Liver (tissue), 9 donors: ENCODE results near the gene STK32C. TPM values are rescaled to one million over a fixed set of nuclear protein-coding genes. Genes with fewer than 3 reads are reported as not detected.

Experiments used
- DNase-seq: peaks from one replicate; pipeline ENCODE4 v3.0.0-alpha.2; 2017; ENCODE audit warnings: low spot score
- H3K27ac ChIP-seq, 2 donors: one replicate each; pipeline ENCODE4 v1.7.0; 2013; ENCODE audit warnings: inconsistent platforms in 2 of 2, low read length in 2 of 2, control low read depth in 1 of 2, low read depth in 1 of 2, mild to moderate bottlenecking in 1 of 2
- H3K27me3 ChIP-seq, 4 donors: one replicate each; pipeline versions ENCODE4 v1.6.1 to v1.7.0; 2013; ENCODE audit warnings: low read length in 3 of 4, inconsistent platforms in 1 of 4, mild to moderate bottlenecking in 1 of 4, moderate library complexity in 1 of 4; ENCODE audit not compliant: control insufficient read depth in 4 of 4, insufficient read depth in 4 of 4
- H3K36me3 ChIP-seq, 4 donors: one replicate each; pipeline versions ENCODE4 v1.6.1 to v1.7.0; 2013; ENCODE audit warnings: low read length in 3 of 4, mild to moderate bottlenecking in 3 of 4, low read depth in 1 of 4, moderate library complexity in 1 of 4; ENCODE audit not compliant: control insufficient read depth in 4 of 4, insufficient read depth in 3 of 4
- H3K4me1 ChIP-seq, 4 donors: one replicate each; pipeline versions ENCODE4 v1.6.1 to v1.7.0; 2013; ENCODE audit warnings: low read length in 3 of 4, mild to moderate bottlenecking in 3 of 4, moderate library complexity in 1 of 4; ENCODE audit not compliant: control insufficient read depth in 4 of 4, insufficient read depth in 4 of 4
- H3K4me3 ChIP-seq, 3 donors: one replicate each; pipeline versions ENCODE4 v1.6.1 to v1.7.0; 2013; ENCODE audit warnings: low read length in 3 of 3, control low read depth in 1 of 3, low read depth in 1 of 3, mild to moderate bottlenecking in 1 of 3
- H3K9ac ChIP-seq, 2 donors: one replicate each; pipeline ENCODE4 v1.7.0; 2013; ENCODE audit warnings: low read length in 2 of 2, mild to moderate bottlenecking in 2 of 2, moderate library complexity in 2 of 2, control low read depth in 1 of 2, low read depth in 1 of 2
- H3K9me3 ChIP-seq, 4 donors: one replicate each; pipeline versions ENCODE4 v1.6.1 to v1.7.0; 2013; ENCODE audit warnings: low read length in 3 of 4; ENCODE audit not compliant: control insufficient read depth in 4 of 4
- ATF3 ChIP-seq: IDR thresholded peaks from 2 replicates; pipeline ENCODE4 v1.6.1; 2016; ENCODE audit warnings: antibody characterized with exemption
- CTCF ChIP-seq: fragments of 150-350 bp; IDR thresholded peaks from 2 replicates; pipeline ENCODE4 v1.5.1; 2017; ENCODE audit warnings: improper control_type of control experiment, low read depth, low read length; ENCODE audit not compliant: missing input control
- EGR1 ChIP-seq, 2 donors: IDR thresholded peaks; 2 replicates each; pipeline ENCODE4 v1.6.1; 2016 to 2018; ENCODE audit warnings: antibody characterized with exemption in 2 of 2, low read depth in 2 of 2
- FOXA1 ChIP-seq: IDR thresholded peaks from 2 replicates; pipeline ENCODE4 v1.6.1; 2016; ENCODE audit warnings: antibody characterized with exemption
- FOXA2 ChIP-seq: IDR thresholded peaks from 2 replicates; pipeline ENCODE4 v1.6.1; 2016; ENCODE audit warnings: antibody characterized with exemption
- HNF4G ChIP-seq: IDR thresholded peaks from 2 replicates; pipeline ENCODE4 v1.6.1; 2016; ENCODE audit warnings: antibody characterized with exemption
- JUND ChIP-seq, 2 donors: IDR thresholded peaks; 2 replicates each; pipeline ENCODE4 v1.6.1; 2016; ENCODE audit warnings: antibody characterized with exemption in 2 of 2
- MAX ChIP-seq: IDR thresholded peaks from 2 replicates; pipeline ENCODE4 v1.6.1; 2016; ENCODE audit warnings: antibody characterized with exemption
- NR2F2 ChIP-seq: IDR thresholded peaks from 2 replicates; pipeline ENCODE4 v1.6.1; 2016; ENCODE audit warnings: antibody characterized with exemption
- REST ChIP-seq: IDR thresholded peaks from 2 replicates; pipeline ENCODE4 v1.6.1; 2016; ENCODE audit warnings: antibody characterized with exemption, mild to moderate bottlenecking
- RXRA ChIP-seq, 2 donors: IDR thresholded peaks; 2 replicates each; pipeline ENCODE4 v1.6.1; 2017 to 2018; ENCODE audit warnings: antibody characterized with exemption in 2 of 2, mild to moderate bottlenecking in 1 of 2
- TAF1 ChIP-seq: conservative IDR thresholded peaks from 2 replicates; pipeline ENCODE4 v1.6.1; 2016; ENCODE audit warnings: antibody characterized with exemption, mild to moderate bottlenecking
- YY1 ChIP-seq: IDR thresholded peaks from 2 replicates; pipeline ENCODE4 v1.6.1; 2016; ENCODE audit warnings: antibody characterized with exemption, mild to moderate bottlenecking
- ZBTB33 ChIP-seq: IDR thresholded peaks from 2 replicates; pipeline ENCODE4 v1.6.1; 2016; ENCODE audit warnings: antibody characterized with exemption
- WGBS: extraction: QIAGEN DNeasy Blood & Tissue Kit; methylation state at CpG from one replicate; pipeline ENCODE4 v1.1.7; 2013; 5-methylcytosine and 5-hydroxymethylcytosine counted together
- polyA plus RNA-seq, 2 donors: library from polyadenylated mRNA; stranded (reverse) in 1 of 2; unstranded in 1 of 2; fragments of 200-250 nt in 1 of 2; fragments of >200 nt in 1 of 2; fragmentation: Nextera tagmentation in 1 of 2; extraction: Ambion mirVana in 1 of 2; gene quantifications; one replicate each; pipeline versions ENCODE4 v1.2.1 to v1.2.3, GENCODE V29; 2013 to 2015
- total RNA-seq, 2 donors: library from RNA; depleted of rRNA; stranded (reverse); fragments of >200 nt; gene quantifications; one replicate each; pipeline ENCODE4 v1.2.3, GENCODE V29; 2014
- donor health status: healthy.
- donor health status: healthy.
- donor health status: healthy.
- donor health status: healthy.
- donor health status: healthy.

The STK32C gene
- total and polyA plus RNA-seq, 4 donors: 1.8 to 4.6 (median 2.2) TPM

- TF ChIP-seq MAX: no peak
- TF ChIP-seq ZBTB33: no peak
- no peak for TF ChIP-seq YY1
- TF ChIP-seq TAF1: no peak
- TF ChIP-seq HNF4G: no peak
- no peak for TF ChIP-seq RXRA (IDR thresholded peaks at IDR 0.05)
- no peak for TF ChIP-seq REST
- H3K36me3 ChIP-seq: no peaks in the 10 kb centered on the region
- H3K27me3 ChIP-seq: no peaks in the 10 kb centered on the region
- no peak overlapping the region for H3K27ac ChIP-seq
- 49% methylated on average over 15 of the region's 15 CpGs for WGBS
- DNase-seq: no peak
- H3K4me3 ChIP-seq: no peak overlapping the region
- H3K9me3 ChIP-seq: no peaks in the 10 kb centered on the region
- peaks cover 0 to 3% (median 0%) of the 10 kb centered on the region in 4 donors for H3K4me1 ChIP-seq
- no peak overlapping the region for H3K9ac ChIP-seq
Measured at GRCh38 chr10:132265890-132266496, 41.8 kb downstream of the STK32C start.

- 74% methylated on average over 32 of the region's 32 CpGs for WGBS
- H3K4me3 ChIP-seq: no peak overlapping the region
Measured at GRCh38 chr10:132264966-132265889, 42.5 kb downstream of the STK32C start.

More at GRCh38 chr10:132264966-132265889, 42.5 kb downstream of the STK32C start:
- no peak for DNase-seq
- H3K27me3 ChIP-seq: no peaks in the 10 kb centered on the region
- no peak overlapping the region for H3K9ac ChIP-seq
- H3K36me3 ChIP-seq: no peaks in the 10 kb centered on the region
- H3K9me3 ChIP-seq: no peaks in the 10 kb centered on the region
- H3K4me1 ChIP-seq: peaks cover 0 to 3% (median 0%) of the 10 kb centered on the region in 4 donors
- no peak overlapping the region for H3K27ac ChIP-seq
- no peak for TF ChIP-seq RXRA (IDR thresholded peaks at IDR 0.05)
- TF ChIP-seq HNF4G: no peak
- TF ChIP-seq NR2F2: no peak
- TF ChIP-seq REST: no peak
- no peak for TF ChIP-seq YY1
- TF ChIP-seq ATF3: no peak
- no peak for TF ChIP-seq ZBTB33
- no peak for TF ChIP-seq FOXA1
- TF ChIP-seq MAX: no peak
- TF ChIP-seq FOXA2: no peak
- no peak for TF ChIP-seq CTCF
- TF ChIP-seq TAF1: no peak
- TF ChIP-seq JUND (IDR thresholded peaks at IDR 0.05): no peak
- TF ChIP-seq EGR1 (IDR thresholded peaks at IDR 0.05; ENCODE audit: low read depth in 2 of 2): no peak
